ENCODE measurements around the gene ENOX1. TPM values are rescaled to one million over a fixed set of nuclear protein-coding genes. Genes with fewer than 3 reads are reported as not detected.

Gene ENOX1
- total and polyA plus RNA-seq, 2 of the 13 experiments (the other 11 are each of a cell fraction or from before 2014, with no cell fraction given) = not detected

DNA sequence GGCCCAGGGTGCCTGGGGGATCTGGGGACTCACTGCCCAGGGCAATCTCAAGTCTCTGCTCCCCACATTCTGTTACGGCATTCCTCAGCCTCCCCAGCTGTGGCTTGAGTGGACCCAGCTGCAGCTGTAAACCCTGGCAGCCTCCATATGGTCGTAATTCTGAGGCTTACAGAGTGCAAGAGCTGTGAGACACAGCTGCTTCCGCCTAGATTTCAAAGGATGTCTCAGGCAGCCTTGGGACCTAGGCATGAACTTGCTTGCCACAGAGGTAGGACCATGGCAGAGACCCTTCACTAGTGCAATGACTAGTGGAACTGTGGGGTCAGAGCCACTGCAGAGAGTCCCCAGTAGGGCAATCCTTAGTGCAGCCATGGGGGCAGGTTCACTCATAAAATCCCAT is 297.5 kb downstream of the ENOX1 start:
- ChIA-PET POLR2A (no interaction called here), CTCF (ENCODE audit: low intra/inter-chr PET ratio, low total read pairs) (no interaction called here)
- H2AFZ ChIP-seq (ENCODE audit: low read length) = no peak overlapping the region
- H3K4me3 ChIP-seq (replicated peaks in 1 of 3; ENCODE audit: insufficient read depth in 1 of 3, low read depth in 2 of 3, low read length in 3 of 3) = no peak overlapping the region
- DNase-seq (ENCODE audit: low spot score) = no peak
- ATAC-seq = no peak
- H3K36me3 ChIP-seq (replicated peaks in 1 of 2; ENCODE audit: control insufficient read depth in 1 of 2, insufficient read depth in 2 of 2, low read length in 2 of 2) = no peaks in the 10 kb centered on the region
- no peak overlapping the region for H3K9ac ChIP-seq (ENCODE audit: insufficient read depth, low read depth, low read length)
- WGBS (ENCODE audit: low lambda C conversion rate) = no CpG with 5 or more reads among the region's 3 CpGs
- FAIRE-seq = no peak
- BruUV-seq (replicated peaks) = no TSS peak
- no peak overlapping the region for H3K4me2 ChIP-seq (ENCODE audit: low read depth, low read length)
- no peak for TF ChIP-seq ERF (CRISPR knock-in tag; IDR thresholded peaks at IDR 0.05)
- TF ChIP-seq SP2 (CRISPR knock-in tag; IDR thresholded peaks at IDR 0.05) = no peak
- TF ChIP-seq ZNF782 (CRISPR knock-in tag; IDR thresholded peaks at IDR 0.05; ENCODE audit: borderline replicate concordance) = no peak
- no peak for TF ChIP-seq SMC3 (IDR thresholded peaks at IDR 0.05; ENCODE audit: low read length)
- TF ChIP-seq, protein P1, sequence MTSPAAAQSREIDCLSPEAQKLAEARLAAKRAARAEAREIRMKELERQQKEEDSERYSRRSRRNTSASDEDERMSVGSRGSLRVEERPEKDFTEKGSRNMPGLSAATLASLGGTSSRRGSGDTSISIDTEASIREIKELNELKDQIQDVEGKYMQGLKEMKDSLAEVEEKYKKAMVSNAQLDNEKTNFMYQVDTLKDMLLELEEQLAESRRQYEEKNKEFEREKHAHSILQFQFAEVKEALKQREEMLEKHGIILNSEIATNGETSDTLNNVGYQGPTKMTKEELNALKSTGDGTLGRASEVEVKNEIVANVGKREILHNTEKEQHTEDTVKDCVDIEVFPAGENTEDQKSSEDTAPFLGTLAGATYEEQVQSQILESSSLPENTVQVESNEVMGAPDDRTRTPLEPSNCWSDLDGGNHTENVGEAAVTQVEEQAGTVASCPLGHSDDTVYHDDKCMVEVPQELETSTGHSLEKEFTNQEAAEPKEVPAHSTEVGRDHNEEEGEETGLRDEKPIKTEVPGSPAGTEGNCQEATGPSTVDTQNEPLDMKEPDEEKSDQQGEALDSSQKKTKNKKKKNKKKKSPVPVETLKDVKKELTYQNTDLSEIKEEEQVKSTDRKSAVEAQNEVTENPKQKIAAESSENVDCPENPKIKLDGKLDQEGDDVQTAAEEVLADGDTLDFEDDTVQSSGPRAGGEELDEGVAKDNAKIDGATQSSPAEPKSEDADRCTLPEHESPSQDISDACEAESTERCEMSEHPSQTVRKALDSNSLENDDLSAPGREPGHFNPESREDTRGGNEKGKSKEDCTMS (CRISPR knock-in tag; conservative IDR thresholded peaks at IDR 0.05) = no peak
- TF ChIP-seq MTF2 (CRISPR knock-in tag; IDR thresholded peaks at IDR 0.05; ENCODE audit: borderline replicate concordance) = no peak
- TF ChIP-seq SSRP1 (CRISPR knock-in tag; IDR thresholded peaks at IDR 0.05) = no peak
- TF ChIP-seq, protein P2, sequence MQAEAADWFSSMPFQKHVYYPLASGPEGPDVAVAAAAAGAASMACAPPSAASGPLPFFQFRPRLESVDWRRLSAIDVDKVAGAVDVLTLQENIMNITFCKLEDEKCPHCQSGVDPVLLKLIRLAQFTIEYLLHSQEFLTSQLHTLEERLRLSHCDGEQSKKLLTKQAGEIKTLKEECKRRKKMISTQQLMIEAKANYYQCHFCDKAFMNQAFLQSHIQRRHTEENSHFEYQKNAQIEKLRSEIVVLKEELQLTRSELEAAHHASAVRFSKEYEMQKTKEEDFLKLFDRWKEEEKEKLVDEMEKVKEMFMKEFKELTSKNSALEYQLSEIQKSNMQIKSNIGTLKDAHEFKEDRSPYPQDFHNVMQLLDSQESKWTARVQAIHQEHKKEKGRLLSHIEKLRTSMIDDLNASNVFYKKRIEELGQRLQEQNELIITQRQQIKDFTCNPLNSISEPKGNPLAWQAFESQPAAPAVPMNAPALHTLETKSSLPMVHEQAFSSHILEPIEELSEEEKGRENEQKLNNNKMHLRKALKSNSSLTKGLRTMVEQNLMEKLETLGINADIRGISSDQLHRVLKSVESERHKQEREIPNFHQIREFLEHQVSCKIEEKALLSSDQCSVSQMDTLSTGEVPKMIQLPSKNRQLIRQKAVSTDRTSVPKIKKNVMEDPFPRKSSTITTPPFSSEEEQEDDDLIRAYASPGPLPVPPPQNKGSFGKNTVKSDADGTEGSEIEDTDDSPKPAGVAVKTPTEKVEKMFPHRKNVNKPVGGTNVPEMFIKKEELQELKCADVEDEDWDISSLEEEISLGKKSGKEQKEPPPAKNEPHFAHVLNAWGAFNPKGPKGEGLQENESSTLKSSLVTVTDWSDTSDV (CRISPR knock-in tag; IDR thresholded peaks at IDR 0.05) = no peak
- TF ChIP-seq, protein P3, sequence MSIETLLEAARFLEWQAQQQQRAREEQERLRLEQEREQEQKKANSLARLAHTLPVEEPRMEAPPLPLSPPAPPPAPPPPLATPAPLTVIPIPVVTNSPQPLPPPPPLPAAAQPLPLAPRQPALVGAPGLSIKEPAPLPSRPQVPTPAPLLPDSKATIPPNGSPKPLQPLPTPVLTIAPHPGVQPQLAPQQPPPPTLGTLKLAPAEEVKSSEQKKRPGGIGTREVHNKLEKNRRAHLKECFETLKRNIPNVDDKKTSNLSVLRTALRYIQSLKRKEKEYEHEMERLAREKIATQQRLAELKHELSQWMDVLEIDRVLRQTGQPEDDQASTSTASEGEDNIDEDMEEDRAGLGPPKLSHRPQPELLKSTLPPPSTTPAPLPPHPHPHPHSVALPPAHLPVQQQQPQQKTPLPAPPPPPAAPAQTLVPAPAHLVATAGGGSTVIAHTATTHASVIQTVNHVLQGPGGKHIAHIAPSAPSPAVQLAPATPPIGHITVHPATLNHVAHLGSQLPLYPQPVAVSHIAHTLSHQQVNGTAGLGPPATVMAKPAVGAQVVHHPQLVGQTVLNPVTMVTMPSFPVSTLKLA (IDR thresholded peaks at IDR 0.05) = no peak
- TF ChIP-seq, protein P4, sequence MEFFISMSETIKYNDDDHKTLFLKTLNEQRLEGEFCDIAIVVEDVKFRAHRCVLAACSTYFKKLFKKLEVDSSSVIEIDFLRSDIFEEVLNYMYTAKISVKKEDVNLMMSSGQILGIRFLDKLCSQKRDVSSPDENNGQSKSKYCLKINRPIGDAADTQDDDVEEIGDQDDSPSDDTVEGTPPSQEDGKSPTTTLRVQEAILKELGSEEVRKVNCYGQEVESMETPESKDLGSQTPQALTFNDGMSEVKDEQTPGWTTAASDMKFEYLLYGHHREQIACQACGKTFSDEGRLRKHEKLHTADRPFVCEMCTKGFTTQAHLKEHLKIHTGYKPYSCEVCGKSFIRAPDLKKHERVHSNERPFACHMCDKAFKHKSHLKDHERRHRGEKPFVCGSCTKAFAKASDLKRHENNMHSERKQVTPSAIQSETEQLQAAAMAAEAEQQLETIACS (CRISPR knock-in tag; IDR thresholded peaks at IDR 0.05) = no peak
- TF ChIP-seq ETV6 (CRISPR knock-in tag; conservative IDR thresholded peaks at IDR 0.05) = no peak
- no peak for TF ChIP-seq ZFP82 (CRISPR knock-in tag; IDR thresholded peaks at IDR 0.05; ENCODE audit: borderline replicate concordance)
- TF ChIP-seq ZNF264 (CRISPR knock-in tag; IDR thresholded peaks at IDR 0.05) = no peak
- TF ChIP-seq MZF1 (CRISPR knock-in tag; IDR thresholded peaks at IDR 0.05; ENCODE audit: borderline replicate concordance) = no peak
- TF ChIP-seq MEF2D (CRISPR knock-in tag; IDR thresholded peaks at IDR 0.05) = no peak
- TF ChIP-seq, protein P5, sequence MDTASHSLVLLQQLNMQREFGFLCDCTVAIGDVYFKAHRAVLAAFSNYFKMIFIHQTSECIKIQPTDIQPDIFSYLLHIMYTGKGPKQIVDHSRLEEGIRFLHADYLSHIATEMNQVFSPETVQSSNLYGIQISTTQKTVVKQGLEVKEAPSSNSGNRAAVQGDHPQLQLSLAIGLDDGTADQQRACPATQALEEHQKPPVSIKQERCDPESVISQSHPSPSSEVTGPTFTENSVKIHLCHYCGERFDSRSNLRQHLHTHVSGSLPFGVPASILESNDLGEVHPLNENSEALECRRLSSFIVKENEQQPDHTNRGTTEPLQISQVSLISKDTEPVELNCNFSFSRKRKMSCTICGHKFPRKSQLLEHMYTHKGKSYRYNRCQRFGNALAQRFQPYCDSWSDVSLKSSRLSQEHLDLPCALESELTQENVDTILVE (CRISPR knock-in tag; IDR thresholded peaks at IDR 0.05) = no peak
- no peak for TF ChIP-seq REPIN1 (CRISPR knock-in tag; IDR thresholded peaks at IDR 0.05; ENCODE audit: borderline replicate concordance, low read depth)
- TF ChIP-seq ZNF83 (CRISPR knock-in tag; IDR thresholded peaks at IDR 0.05; ENCODE audit: borderline replicate concordance) = no peak
- no peak overlapping the region for H3K27ac ChIP-seq (ENCODE audit: extremely low read length, insufficient read depth, low read length)
- H3K9me3 ChIP-seq (ENCODE audit: low read length) = peaks cover 14% of the 10 kb centered on the region; the same call in 1 of the 2 replicates
- H4K20me1 ChIP-seq (ENCODE audit: insufficient read depth, low read length) = no peaks in the 10 kb centered on the region
- no peaks in the 10 kb centered on the region for H3K27me3 ChIP-seq (ENCODE audit: control insufficient read depth in 1 of 2, insufficient read depth in 2 of 2, low read length in 2 of 2)
- no peaks in the 10 kb centered on the region for H3K79me2 ChIP-seq (ENCODE audit: insufficient read depth, low read length)
- intact Hi-C loops (cut with micrococcal nuclease; ENCODE audit: unreplicated experiment) (no loop called here), in situ Hi-C loops (cut with HindIII; ENCODE audit: extremely low pct_ligation_motif_present, low pct_unique_long_range_greater_than_20kb) (no loop called here)
- H3K4me1 ChIP-seq (ENCODE audit: insufficient read depth, low read length) = no peaks in the 10 kb centered on the region

Data from HepG2 (cell line).